AG08395 (cell line): Measurements from ENCODE around the gene DUSP10.

ENCODE experiments used
- DNase-seq: peaks from one replicate; pipeline ENCODE4 v3.0.0; 2012; ENCODE audit warnings: mixed read lengths, low spot score

DUSP10 gene

DNA sequence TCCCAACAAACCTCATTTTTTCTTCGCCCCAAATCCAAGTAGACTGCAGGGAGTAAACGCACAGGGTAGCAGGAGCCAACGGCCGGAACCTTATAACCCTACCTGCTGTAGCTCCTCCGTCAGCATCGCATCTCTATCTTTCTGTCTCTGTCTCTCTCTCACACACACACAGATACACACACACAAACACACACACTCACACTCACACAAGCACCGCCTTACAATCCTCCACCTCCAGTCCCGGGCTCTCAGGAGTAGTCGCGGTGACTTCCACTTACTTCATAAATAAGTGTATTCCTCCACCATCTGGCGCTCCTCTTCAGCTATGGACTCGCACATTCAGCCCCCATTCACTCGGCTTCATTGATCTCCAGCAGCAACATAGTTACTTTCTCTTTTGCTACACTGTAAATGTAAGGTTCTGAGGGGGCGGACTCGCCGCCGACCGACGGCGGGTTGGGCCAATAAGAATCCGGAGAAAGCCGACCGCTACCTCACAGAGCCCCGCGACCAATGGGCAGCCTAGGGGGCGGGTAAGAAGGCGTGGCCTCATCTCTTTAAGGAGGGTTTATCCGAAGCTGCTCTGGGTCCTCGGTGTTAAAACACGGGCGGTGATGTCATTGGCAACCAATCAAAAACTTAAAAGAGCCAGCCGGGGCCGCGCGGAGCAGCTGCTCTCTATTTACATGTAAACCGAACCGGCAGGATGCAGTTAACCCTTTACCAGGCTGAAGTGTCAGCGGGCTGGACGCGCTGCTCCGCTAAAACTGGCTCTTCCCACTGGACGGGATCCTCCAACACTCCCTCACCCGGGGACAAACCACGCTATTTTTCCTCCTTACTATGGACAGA, at the start of gene DUSP10:
TSS of gene DUSP10 (minus strand) at position 387 of the 852 bp plus-strand sequence. CDS start 2,345 bp downstream, outside the sequence.
- DNase-seq = peak; percentile 99

- DNase-seq = no peak
Observed at GRCh38 chr1:221788466-221788865, 46.6 kb upstream of the DUSP10 start.

- DNase-seq = no peak
Observed at GRCh38 chr1:221786647-221787046, 44.8 kb upstream of the DUSP10 start.

DNA sequence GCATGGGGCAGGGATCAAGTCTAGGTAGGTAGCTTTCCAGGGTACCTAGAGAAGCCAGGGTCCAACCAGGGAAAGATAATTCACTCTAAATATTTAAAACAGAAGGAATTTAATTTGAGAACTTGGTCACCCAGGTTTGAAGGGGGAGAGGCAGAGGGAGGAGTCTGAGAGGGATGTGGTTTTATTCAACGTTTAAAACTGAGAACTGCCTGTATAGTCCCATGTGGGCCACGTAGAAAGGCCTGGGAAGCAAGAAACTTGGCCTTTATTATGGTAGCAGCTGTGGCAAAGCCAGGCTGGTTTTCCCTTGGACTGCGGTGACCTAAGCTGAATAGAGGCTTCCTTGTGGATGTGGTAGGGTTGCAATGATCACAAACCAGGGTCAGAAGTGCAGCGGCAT, 42.0 kb upstream of the DUSP10 start:
- DNase-seq = no peak

DNA sequence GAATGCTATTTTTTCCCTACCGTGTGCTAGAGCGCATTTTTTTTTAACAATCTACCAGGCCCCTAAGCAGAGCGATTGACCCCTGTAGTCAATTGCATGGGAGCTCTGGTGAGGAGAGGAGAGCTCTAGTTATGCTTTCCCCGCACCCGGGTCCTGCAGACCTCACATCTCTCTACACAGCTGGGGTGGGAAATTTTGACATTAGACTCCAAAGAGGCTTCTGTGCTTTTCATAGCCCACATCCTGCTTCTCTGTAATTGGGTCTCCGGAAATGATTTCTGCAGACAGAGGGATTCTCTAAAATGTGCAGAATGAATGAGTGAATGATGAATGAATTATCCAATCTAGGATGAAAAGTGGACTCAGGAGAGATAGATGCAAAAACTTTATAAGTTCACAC, 41.5 kb upstream of the DUSP10 start:
- DNase-seq = no peak

DNA sequence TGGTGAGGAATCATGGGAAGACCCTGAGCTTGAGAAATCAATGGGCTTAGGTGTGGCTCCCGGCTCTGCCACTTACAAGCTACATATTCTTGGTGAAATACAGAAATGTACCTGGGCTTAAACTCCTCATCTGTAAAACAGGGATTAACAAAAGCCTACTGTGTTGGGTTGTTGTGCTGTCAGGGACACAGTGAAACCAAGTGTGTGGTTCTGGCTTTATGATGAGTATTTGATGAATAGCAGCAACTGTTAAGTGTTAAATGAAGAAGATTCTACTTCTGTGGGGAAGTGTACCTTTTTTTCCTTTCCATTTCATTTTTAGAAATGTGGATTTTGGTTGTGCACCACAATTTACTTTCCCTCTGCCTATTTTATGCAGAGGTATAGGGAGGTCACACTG, 41.1 kb upstream of the DUSP10 start:
- no peak for DNase-seq

- DNase-seq = peak; percentile 65
Observed at GRCh38 chr1:221782477-221782876, 40.6 kb upstream of the DUSP10 start.

DNA sequence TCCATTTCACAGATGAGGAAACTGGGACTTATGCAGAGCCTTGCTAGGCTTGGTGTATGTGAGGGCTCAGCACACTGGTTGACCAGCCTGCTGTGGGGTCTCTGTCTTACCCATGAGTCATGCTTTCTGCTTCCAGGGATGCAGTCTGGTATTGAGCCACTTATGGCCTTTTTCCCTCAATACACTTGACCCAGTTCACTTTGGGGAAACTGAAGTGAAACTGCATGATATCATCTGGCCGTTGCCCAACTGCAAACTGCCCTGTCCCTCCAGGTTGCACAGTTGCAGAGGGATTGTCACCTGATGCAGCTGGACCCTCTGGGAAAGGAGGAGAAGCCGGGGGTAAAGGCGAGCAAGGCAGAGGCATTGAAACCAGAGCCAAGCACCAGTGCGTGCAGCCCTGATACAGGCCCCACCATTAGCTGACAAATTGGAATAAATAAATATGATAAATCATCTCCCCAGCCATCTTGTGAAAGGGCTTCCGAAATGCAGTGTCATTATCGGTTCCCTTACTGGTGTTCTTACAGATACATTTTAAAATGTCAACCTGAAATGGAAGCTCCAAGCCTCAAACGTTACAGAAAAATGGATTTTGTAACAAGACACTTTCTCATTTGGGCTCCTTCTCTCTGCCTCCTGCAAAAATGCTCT, 39.3 kb upstream of the DUSP10 start:
- no peak for DNase-seq

- DNase-seq = no peak
Observed at GRCh38 chr1:221780175-221780574, 38.3 kb upstream of the DUSP10 start.

GRCh38 chr1:221779771-221780170, 37.9 kb upstream of the DUSP10 start:
- DNase-seq = no peak

DNA sequence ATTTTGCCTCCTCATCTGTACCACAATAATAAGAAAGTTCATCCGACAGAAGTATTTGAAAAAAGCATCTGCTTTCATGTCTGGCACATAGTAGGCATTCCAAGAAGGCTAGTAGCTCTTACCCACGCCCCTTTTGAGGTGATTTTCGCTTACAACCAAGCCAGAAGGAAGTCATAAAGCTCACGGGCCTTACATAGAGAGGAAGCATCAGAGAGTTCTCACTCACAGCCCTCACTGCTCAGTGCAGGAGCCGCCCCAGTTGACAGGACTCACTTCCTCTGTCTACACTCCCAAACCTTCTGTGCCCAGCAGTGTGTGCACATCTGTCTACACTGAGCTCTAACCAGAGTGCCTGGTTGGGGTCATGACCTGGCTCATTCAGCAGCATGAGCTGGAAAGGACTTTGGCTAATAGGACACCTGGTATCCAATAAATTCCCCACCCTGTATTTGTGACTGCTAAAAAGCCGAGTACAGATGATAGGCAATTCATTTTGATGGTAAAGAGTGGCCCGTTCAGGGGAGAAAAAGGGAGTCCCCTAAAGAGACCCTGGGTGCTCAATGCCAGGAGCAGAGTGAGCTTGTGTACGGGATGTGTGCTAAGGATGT, 36.8 kb upstream of the DUSP10 start:
- no peak for DNase-seq

DNA sequence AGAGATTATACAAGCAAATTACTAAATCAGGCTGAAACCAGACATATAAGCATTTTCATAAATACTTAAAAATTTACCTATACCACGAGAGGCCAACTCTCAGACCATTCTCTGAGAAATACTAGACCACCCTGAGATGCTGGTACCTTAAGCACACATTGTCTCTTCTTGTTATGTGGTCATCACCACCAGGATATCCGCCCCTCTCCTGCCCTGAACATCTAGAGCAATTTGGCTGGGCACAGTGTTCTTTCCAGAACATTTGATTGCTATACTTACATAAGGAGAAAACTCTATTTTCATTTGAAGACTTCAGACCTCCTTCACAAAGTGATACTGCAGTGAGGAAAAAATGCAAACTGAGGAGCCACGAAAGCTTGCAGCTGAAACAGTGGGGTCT, 36.2 kb upstream of the DUSP10 start:
- no peak for DNase-seq

DNA sequence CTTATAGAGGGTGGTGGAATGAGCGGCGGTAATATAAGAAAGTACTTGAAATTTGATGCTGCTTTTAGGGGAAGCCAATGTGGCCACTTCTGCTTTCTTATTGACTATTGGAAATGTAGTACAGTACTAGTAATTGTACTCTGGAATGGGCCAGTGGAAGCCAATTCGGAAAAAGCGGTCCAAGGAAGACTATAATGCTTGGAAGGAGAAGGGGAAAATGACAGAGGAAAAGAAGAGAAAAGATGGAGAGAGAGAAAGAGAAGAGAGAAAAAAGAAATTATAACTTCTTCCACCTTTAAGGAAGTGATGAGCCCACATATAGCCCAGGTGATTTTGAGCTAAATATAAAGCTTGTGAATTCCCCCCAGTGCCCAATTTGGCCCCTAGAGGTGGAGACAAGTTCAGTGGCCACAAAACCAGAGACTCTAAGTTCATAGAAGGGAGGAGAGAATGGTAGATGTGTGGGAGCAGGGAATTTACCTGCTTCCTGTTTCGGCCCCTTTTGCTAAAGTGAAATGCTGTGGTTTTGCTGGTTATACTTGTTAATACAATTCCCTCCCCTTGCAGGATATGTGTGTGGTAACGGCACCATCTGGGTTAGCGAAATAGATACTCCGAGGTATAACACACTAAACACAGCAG, 35.7 kb upstream of the DUSP10 start:
- no peak for DNase-seq

- no peak for DNase-seq
Observed at GRCh38 chr1:221776495-221777301, 34.8 kb upstream of the DUSP10 start.

DNA sequence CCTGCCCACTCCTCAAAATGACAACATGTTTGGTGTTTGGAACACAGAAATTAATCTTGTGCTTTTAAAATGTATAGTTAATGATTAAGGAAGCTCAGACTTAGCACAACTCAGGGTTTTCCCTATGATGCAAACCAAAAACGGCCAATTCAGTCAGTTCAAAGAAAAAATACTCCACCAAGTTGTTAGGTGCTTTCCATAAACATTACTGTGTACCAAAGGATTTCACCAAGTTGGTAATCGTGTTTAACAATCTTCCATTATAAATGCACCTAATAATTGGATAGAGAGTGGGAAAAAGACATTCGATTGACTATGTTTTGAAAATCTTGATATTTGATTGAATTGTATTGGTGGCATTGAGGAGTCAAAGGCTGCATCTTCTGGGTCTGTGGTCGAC, 33.3 kb upstream of the DUSP10 start:
- no peak for DNase-seq

DNA sequence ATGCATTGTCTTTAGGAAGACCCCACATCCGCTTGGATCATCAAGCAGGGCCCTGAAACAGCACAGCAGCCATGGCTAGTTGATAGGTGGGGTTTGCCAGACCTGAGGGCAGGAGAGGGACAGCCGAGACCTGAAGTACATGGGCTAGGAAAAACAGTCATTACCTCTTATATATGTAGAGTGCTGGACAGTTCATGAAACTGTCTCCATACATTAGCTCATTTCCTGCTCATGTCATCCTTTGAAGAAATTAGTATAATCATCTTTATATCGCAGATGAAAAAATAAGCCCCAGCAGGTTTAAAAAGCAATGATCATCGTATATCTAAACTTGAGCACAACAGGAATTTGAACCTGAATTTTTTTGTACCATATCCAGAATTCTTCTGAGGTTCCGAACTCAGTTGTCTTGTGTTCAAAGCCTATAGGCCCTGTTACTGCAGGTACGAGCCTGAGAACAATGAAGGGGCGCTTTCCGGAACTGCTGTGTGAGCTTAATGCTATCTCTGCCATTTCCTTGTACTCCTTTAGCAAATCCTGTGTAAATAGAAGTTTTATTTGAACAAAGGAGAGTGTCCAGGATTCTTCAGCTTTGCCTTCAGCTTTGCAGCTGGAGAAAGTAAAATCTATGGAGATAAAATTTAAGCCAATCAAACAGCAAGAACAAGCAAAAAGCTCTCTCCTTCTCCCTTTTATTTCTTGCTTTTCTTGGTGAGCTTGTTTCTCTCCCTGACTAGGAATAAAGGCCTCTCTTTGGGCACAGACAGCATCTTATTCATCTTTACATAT, 32.4 kb upstream of the DUSP10 start:
- no peak for DNase-seq

GRCh38 chr1:221773383-221773782, 31.5 kb upstream of the DUSP10 start:
- DNase-seq = no peak

- no peak for DNase-seq
Observed at GRCh38 chr1:221772117-221772516, 30.2 kb upstream of the DUSP10 start.

DNA sequence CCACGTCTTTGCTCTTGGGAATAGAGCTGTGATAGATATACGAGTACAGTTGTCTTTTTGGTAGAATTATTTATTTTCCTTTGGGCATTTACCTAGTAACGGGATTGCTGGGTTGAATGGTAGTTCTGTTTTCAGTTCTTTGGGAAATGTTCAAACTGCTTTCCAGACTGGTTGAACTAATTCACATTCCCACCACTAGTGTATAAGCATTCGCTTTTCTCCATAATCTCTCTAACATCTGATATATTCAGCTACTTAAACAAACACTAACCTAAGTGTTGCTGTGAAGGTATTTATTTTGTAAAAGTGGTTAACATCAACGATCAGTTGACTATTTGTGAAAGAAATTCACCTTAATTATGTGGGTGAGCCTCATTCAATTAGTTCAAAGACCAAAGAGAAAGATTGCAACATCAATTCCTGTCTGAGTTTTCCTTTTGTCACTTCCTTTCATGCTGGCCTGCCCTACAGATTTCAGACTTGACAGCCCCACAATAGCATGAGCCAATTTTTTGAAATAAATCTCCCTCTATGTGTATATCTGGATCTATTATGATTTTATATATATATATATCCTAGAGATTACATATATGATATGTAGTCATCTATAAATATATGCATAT, 26.7 kb upstream of the DUSP10 start:
- no peak for DNase-seq

GRCh38 chr1:221766210-221766609, 24.3 kb upstream of the DUSP10 start:
- DNase-seq = peak; percentile 70
